ENCODE data around the gene MOB1B. TPM values are rescaled to one million over a fixed set of nuclear protein-coding genes. Genes with fewer than 3 reads are reported as not detected.
A peak's percentile ranks its signal among the peaks of the same experiment; 100 is the strongest.
"Not testable (repeated sequence)": the region's sequence is repeated elsewhere in the genome, so short reads cannot be mapped to it uniquely, and the experiment has no call there.

MOB1B gene
- total RNA-seq, 4 donors from 2014 or later, result 8.3 to 17.9 (median 11.6) TPM

GRCh38 chr4:70885174-70885573 lies 17.0 kb upstream of the MOB1B start:
- H3K36me3 ChIP-seq, result no peaks in the 10 kb centered on the region
- no peak overlapping the region for H3K4me3 ChIP-seq
- 49 to 53% methylated on average over 6 of the region's 6 CpGs for WGBS, 2 donors
- no peaks in the 10 kb centered on the region for H3K4me1 ChIP-seq
- H3K9me3 ChIP-seq, result no peaks in the 10 kb centered on the region
- no peak for DNase-seq
- TF ChIP-seq POLR2A (IDR thresholded peaks at IDR 0.05) (no peak), CTCF (IDR thresholded peaks at IDR 0.05) (no peak)
- intact Hi-C loops (cut with DNase I), result no loop called here
- H3K27ac ChIP-seq, result no peak overlapping the region
- no peaks in the 10 kb centered on the region for H3K27me3 ChIP-seq

- no peaks in the 10 kb centered on the region for H3K4me1 ChIP-seq
- no peak for TF ChIP-seq POLR2A (IDR thresholded peaks at IDR 0.05)
- no peak for TF ChIP-seq CTCF (IDR thresholded peaks at IDR 0.05)
- H3K27ac ChIP-seq, result no peak overlapping the region
- no peaks in the 10 kb centered on the region for H3K9me3 ChIP-seq
- H3K4me3 ChIP-seq, result no peak overlapping the region
- intact Hi-C loops (cut with DNase I), result no loop called here
- peak; percentile 1 for DNase-seq
- no peaks in the 10 kb centered on the region for H3K36me3 ChIP-seq
- 67 to 85% methylated on average over 8 to 10 of the region's 11 CpGs for WGBS, 2 donors
- H3K27me3 ChIP-seq, result no peaks in the 10 kb centered on the region
Observed at GRCh38 chr4:70892086-70892769, 9.9 kb upstream of the MOB1B start.

GRCh38 chr4:70893790-70894189 lies 8.4 kb upstream of the MOB1B start:
- intact Hi-C loops (cut with DNase I), result no loop called here
- TF ChIP-seq CTCF (IDR thresholded peaks at IDR 0.05) (no peak), POLR2A (IDR thresholded peaks at IDR 0.05) (no peak)
- Histone ChIP-seq H3K4me1 (no peaks in the 10 kb centered on the region), H3K36me3 (no peaks in the 10 kb centered on the region), H3K9me3 (no peaks in the 10 kb centered on the region), H3K27ac (no peak overlapping the region), H3K4me3 (no peak overlapping the region), H3K27me3 (no peaks in the 10 kb centered on the region)
- WGBS, 2 donors, result 67 to 77% methylated on average over 7 of the region's 7 CpGs
- DNase-seq, result no peak

- no peaks in the 10 kb centered on the region for H3K36me3 ChIP-seq
- H3K4me3 ChIP-seq, result no peak overlapping the region
- H3K27ac ChIP-seq, result no peak overlapping the region
- DNase-seq, result no peak
- no peaks in the 10 kb centered on the region for H3K4me1 ChIP-seq
- H3K9me3 ChIP-seq, result no peaks in the 10 kb centered on the region
- TF ChIP-seq CTCF (IDR thresholded peaks at IDR 0.05) (no peak), POLR2A (IDR thresholded peaks at IDR 0.05) (no peak)
- intact Hi-C loops (cut with DNase I), result no loop called here
- 35 to 46% methylated on average over 2 of the region's 2 CpGs for WGBS, 2 donors
- no peaks in the 10 kb centered on the region for H3K27me3 ChIP-seq
Observed at GRCh38 chr4:70895405-70895804, 6.8 kb upstream of the MOB1B start.

- Histone ChIP-seq H3K27me3 (no peaks in the 10 kb centered on the region), H3K36me3 (no peaks in the 10 kb centered on the region), H3K4me3 (no peak overlapping the region), H3K4me1 (peaks cover 0 to under 1% (median 0%) of the 10 kb centered on the region in 3 donors), H3K27ac (no peak overlapping the region), H3K9me3 (no peaks in the 10 kb centered on the region)
- intact Hi-C loops (cut with DNase I), result no loop called here
- no peak for TF ChIP-seq POLR2A (IDR thresholded peaks at IDR 0.05)
- TF ChIP-seq CTCF (IDR thresholded peaks at IDR 0.05), result no peak
- 43 to 47% methylated on average over 5 of the region's 5 CpGs for WGBS, 2 donors
- no peak for DNase-seq
Observed at GRCh38 chr4:70895811-70896491, 6.2 kb upstream of the MOB1B start.

GRCh38 chr4:70898581-70898980 lies 3.6 kb upstream of the MOB1B start:
- H3K4me3 ChIP-seq; H3K36me3 ChIP-seq; DNase-seq; intact Hi-C loops (cut with DNase I); H3K27ac ChIP-seq; H3K9me3 ChIP-seq; H3K27me3 ChIP-seq: not testable (repeated sequence)
- WGBS, 2 donors, result 78 to 86% methylated on average over 5 to 6 of the region's 6 CpGs
- H3K4me1 ChIP-seq, result peaks cover 0 to 19% (median 7%) of the 10 kb centered on the region in 3 donors

Data from esophagus squamous epithelium (tissue), 5 donors.